GM18505 (cell line): ENCODE data around the gene SPI1.

ENCODE experiments used
- ATAC-seq: cut with Tn5 transposase; IDR thresholded peaks from one replicate; pipeline ENCODE4 v1.9.1; 2021; ENCODE audit not compliant: unreplicated experiment
- POLR2A ChIP-seq: IDR thresholded peaks from 4 replicates; pipeline ENCODE4 v1.6.1; 2011; ENCODE audit warnings: borderline replicate concordance; ENCODE audit not compliant: insufficient read depth, insufficient read length; ENCODE audit errors: extremely low read depth

The SPI1 gene

DNA sequence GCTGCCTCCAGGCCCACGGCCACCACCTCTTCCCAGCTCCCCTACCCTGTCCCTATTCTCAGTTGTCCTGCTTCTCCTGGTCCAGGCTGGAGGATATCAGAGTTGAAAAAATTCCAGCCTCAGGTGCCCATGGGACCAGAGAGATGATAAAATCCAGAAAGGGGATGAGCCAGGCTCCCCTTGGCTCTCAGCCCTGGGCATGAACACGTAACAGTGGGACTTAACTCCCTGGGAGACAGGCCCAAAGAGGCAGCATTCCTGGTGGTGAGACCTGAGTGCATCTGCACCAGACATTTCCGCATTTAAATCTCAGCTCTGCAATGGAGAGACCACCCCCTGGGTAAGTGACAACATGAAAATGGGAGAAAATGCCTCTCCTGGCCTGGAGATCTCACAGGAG is 19.7 kb upstream of the SPI1 start:
- TF ChIP-seq POLR2A, result no peak
- no peak for ATAC-seq

DNA sequence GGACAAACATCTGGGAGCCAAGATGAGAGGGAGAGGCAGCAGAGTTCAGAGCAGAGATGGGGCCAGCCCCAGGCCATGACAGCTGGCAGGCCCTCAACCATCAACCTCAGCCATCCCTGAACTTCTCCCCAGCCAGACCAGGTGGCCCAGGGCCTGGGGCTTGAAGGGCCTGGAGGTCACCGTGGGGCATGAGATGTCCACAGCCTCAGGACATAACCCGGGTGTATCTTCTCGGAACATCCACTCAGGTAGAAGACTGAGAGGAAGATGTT is 17.6 kb upstream of the SPI1 start:
- no peak for TF ChIP-seq POLR2A
- no peak for ATAC-seq

DNA sequence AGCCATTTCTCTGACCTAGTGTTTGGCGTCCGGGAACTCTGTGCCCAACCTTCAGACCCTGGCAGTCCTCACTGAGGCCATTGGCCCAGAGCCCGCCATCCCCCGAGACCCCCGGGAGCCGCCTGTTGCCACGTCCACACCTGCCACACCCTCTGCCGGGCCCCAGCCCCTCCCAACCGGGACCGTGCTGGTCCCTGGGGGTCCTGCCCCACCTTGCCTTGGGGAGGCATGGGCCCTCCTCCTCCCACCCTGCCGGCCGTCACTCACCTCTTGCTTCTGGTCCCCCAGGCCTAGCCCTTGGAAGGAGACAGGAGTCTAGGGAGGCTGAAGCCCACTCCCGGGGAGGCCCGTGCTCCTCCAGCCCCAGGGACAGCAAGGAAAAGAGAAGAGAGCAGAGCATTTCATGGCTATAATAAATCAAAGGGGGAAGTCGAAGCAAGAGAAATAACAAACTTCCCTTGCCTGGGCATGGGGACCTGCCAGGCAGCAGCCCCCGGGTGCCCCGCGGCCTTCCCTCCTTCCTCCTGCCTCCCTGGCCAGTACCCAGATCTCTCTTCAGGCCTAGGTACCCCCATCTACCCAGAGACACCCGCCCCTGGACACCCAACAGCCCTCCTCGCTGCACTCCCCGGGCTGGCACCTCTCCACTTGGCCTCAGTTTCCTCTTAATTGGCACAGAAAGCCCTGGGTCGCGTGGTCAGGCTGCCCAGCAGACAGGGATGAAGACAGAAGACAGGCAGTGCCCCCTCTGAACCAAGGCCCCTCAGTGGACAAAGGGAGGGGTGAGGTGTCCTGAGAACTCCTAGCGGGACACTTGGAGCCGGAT is 17.1 kb upstream of the SPI1 start:
- ATAC-seq, result no peak
- TF ChIP-seq POLR2A, result no peak

DNA sequence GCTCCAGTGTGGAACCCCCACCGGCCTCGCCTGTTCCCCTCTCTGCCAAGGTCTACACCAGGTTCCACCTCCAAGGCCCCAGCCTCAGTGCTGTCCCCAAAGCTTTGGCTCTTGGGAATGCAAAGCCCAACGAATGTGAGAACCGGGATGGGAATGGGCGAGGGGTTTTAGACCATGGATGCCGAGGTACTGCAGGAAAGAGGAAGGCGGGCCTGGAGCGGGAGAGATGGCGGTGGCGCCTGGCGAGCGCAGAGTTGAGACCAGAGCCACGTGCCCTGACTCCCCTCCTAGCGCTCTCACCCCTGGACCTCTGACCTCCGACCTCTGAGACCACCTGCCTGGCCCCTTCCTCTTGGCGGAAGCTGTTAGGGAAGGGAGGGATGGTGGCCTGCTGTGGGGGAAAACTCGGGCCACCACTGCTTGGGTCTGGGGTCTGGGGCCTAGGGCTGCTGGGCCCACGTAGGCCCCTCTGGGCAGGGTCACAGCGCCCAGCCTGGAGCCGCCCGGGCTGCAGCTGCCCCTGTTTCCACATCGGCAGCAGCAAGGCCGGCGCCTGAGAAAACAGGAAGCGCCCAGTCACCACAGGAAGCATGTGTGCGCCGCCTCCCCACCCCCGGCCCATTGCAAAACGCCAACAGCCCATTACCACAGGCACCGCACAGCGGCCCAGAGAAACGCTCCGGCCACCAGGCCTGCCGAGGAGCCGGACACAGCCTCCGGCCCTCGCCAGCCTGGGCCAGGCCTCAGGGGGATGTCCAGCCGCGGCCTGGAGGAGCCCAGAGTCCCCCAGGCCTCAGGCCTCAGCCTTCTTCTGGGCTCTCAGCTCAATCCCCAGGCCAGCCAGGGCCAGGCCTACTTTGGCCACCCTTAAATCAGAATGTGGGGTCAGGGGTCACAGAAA is 16.2 kb upstream of the SPI1 start:
- ATAC-seq, result peak; percentile 54
- peak; percentile 91 for TF ChIP-seq POLR2A

DNA sequence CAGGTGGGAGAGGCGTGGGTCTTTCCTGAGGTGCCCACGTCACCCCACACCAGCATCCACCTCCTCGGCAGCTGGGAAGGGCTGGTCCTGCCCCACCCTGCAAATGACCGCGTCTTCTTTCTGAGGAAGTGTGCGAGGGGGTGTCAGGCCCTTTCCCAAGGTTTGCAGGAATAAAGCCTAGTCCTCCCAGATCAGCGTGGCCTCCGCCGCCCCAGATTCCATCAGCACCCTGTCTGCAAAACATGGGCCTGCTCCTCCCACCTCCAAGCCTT is 15.6 kb upstream of the SPI1 start:
- no peak for ATAC-seq
- no peak for TF ChIP-seq POLR2A

DNA sequence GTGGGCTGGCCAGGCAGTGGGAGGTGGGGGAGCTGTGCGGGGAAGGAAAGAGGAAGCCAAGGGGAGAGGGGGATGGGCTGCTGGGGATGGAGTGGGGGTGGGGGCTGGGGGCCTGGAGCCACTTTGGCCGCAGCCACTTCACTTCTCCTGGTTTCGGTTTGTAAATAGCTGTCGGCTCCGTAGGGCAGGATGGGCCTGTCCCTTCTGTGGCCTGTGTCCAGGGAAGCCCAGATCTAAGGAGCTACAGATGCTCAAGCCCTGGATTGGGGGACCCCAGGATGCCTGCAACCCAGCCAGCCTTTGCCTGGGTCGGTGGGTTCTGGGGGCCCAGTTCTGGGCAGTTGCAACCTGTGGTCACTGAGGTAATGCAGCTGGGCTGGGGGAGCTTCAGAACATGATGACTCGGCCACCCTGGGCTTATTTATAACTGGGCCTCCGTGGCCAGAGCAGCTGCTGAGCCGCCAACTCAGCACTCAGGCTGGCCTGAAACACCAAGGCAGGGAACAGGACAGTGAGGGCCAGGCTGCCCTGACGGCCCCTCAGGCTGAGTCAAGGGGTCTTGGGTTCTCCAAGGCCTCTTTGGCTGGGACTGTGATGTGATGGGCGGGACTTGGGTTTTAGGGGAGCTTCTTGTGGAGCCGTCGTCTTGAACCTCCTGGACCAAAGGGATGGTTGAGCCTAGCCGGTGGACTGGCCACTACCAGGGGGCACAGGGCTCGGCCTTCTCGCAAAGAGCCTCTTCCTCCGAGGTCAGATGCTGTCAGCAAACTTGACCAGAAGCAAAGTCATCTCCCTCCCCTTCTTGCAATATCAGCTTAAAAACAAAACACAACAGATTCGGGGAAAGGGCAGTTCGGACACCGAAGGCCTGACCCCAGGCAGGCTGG is 15.1 kb upstream of the SPI1 start:
- TF ChIP-seq POLR2A, result no peak
- ATAC-seq, result no peak

DNA sequence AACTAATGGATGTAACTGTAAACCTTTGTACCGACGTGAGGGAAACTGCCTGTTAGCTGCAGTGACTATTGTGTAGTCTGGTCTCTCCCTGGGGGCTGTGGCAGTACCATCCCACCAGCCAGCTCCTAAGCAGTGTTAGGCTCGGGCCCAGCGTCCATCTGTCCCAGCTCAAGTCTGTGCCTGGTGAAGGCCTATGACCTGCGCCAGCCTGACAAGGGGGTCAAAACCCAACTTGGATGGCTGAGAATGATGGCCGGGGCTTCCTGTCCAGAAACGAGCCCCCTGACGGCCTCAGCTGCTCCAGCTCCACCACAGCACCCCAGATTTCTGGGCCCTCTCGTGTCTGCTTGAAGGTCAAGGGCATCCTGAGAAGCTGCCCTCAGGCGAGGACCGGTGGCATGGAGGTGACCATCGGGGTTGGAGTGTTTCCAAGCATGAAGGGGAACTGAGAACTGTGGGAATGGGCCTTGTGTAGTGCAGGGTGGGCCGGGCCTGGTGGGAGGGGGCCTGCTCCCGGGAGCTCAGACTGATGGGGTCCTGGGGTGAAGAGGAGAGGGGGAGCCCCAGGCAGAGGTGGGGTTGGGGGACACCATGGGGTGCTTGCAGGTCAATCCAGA is 14.3 kb upstream of the SPI1 start:
- no peak for TF ChIP-seq POLR2A
- no peak for ATAC-seq

DNA sequence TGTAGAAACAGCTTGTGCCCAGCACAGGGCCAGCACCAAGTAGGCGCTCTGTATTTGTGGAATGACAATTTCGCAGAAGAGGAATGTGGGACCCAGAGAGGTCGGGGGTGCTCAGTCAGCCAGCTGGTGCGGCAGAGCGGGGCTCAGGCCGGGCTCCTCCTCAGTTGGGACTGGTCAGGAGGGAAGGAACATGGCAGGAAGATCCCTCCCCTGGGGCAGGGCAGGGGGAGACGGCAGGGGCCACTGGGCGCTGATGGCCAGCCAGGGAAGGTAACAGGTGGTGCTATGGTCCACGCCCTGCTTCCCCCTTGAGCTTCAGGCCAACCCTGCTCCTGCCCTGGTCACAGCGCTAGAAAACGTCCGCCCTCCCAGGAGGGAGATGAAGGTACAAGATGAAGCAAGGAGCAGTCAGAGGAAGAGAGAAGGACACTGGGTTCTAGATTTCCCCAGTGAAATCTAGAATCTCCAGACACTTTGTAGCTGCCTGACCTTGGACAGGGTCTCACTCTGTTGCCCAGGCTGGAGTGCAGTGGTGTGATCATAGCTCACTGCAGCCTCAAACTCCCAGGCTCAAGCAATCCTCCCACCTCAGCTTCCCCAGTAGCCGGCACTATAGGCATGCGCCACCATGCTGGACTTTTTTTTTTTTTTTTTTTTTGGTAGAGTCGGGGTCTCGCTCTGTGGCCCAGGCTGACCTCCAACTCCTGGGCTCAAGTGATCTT is 13.5 kb upstream of the SPI1 start:
- no peak for TF ChIP-seq POLR2A
- ATAC-seq, result no peak

DNA sequence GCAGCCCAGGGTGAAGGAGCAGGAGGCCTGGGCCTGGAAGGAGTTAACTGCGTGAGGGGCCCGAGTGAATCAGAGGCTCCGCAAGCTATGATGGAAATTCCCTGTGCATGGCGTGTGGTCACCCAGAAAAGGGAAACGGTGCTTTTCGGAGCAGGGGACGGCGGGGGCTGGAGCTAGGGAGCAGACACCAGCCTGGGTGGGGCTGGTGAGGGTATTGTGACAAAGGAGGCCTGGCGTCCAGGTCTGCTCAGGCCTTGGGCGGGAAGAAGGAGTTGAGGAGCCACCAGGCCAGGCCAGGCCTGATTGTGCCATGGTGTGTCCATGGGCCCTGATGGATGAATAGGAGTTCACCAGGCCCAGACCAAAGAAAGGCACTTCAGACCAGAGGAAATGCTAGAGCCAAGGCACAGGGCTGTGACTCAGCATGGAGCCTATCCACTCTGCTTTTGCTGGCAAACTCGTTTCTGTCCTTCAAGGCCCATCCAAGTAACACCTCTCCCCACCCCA is 12.8 kb upstream of the SPI1 start:
- TF ChIP-seq POLR2A, result no peak
- no peak for ATAC-seq

DNA sequence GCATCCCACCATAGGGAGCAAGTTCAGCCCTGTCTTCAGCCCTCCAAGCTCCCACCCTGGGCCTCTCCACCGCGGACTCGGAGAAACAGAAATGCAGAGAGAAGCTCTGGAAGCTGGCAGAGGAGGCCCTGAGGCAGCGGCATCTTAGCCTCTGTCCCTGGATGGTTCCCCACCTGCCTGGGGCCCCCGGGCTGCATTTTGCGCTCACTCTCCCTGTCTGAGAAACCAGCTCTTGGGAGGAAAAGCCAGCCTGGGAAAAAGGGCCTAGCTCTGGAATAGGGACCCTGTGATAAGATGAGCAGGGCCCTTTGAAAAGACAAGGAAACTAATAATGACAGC is 12.0 kb upstream of the SPI1 start:
- no peak for TF ChIP-seq POLR2A

DNA sequence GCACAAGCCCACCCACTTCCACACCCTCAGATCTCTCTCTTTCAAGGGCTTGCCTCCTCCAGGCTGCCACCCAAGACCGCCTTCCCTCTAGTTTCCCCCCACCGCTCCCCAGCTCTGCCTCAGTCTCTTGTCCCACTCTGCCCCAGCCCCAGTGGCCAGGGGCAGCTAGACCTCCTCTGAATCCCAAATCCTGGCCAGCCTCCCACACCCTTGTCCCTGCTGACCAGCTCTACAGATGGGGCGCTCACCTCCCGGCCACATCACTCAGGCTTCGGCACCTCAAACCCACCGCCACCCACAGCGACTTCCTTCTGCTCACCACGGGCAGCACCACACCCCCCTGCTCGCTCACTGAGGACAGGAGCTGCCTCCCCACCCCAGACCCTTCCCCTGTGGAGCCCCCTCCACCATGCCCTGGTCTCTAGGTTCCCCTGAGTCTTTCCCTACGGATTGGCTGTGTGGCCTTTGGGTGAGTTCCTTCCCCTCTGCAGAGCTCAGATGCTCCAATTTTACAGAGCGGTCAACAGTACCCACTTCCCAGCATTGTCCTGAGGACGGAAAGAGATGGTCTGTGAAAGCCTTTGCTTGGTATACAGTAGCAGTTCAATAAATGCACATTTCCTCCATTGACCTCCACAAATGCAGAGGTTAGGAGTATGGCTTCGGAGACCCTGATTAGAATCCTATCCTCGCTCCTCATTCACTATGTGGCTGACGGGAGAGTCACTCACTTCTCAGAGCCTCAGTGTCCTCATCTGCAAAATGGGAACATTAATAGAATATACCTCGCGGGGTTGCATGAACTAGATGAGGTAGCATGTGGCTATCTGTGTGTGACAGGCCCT is 11.5 kb upstream of the SPI1 start:
- no peak for ATAC-seq
- no peak for TF ChIP-seq POLR2A

More for the DNA sequence above, 12.0 kb upstream of the SPI1 start:
- ATAC-seq, result no peak

DNA sequence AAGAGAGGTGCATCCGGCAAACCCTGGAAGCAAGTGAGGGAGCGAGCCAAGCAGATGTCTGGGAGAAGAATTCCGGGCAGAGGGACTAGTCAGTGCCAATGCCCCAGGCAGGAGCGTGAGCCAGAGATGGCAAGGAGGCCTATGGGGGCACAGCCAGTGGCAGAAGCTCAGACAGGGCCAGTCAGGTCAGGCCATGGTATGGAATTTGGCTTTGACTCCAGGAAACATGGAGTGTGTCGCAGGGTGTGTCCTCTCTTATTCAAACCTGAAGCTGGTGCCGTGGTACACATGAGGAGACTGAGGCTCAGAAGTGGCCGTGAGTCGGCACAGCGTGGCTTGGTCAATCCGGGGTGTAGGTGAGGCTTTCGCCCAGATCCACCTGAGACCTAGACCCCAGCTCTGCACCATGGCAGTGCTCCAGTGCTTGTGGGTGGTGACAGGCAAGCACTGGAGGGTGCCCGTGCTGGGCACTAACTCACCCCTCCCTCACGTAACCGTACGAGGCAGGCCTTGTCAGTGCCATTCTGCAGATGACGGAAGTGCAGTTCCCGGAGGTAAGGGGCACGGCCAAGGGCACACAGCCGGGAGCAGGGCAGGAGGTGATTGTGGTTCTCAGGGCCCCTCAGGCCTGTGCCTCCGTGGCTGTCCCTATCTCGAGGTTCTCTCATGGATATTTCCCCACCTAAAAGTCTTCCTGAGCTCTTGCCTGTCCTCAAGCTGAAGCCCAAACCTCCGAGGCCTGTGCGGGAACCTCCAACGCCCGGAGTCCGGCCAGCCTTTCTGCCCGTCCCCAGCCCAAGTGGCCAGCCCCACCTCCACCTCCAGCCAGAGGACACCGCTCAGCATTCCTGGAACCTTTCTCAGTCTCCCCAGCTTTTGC is 10.6 kb upstream of the SPI1 start:
- no peak for ATAC-seq
- TF ChIP-seq POLR2A, result no peak
